HepG2 (cell line): Measurements from ENCODE around the gene SIGLEC8. TPM values are rescaled to one million over a fixed set of nuclear protein-coding genes. Genes with fewer than 3 reads are reported as not detected.

Experiments used
- ATAC-seq: fragments of 200-7000 bp; cut with Tn5 transposase; 3 replicates; pipeline ENCODE4 v1.9.1; 2020; ENCODE audit warnings: mild to moderate bottlenecking, moderate library complexity
- BruUV-seq: library from RNA; stranded (reverse); fragments of 400-500 nt; replicated peaks from 2 replicates; lab custom pipeline; 2021; lab: Mats Ljungman, UMichigan
- CTCF ChIA-PET: fragments of 300-600 bp; formaldehyde crosslinking; extraction: SDS; loops from one replicate; lab custom pipeline; 2021; ENCODE audit warnings: low total read pairs, inconsistent platforms, low intra/inter-chr PET ratio; lab: Yijun Ruan, JAX
- POLR2A ChIA-PET: fragments of 350-600 bp; sonication (Branson Sonifier 250); formaldehyde crosslinking; loops from one replicate; lab custom pipeline; 2020; ENCODE audit warnings: antibody characterized with exemption, inconsistent platforms; lab: Yijun Ruan, JAX
- DNase-seq: peaks from one replicate; pipeline ENCODE4 v3.0.0-alpha.2; 2015; ENCODE audit warnings: low spot score
- FAIRE-seq: peaks from 3 replicates; lab custom pipeline; 2011; peaks lifted over from hg19 to GRCh38; lab: Jason Lieb, UNC
- H2AFZ ChIP-seq: one replicate; pipeline ENCODE4 v1.6.1; 2011; ENCODE audit warnings: low read length, inconsistent platforms
- H3K27ac ChIP-seq: fragments of 300-600 bp; 3 replicates; pipeline ENCODE4 v1.8.0; 2011; ENCODE audit warnings: mixed run types, mild to moderate bottlenecking, mixed read lengths, low read length, inconsistent platforms; ENCODE audit not compliant: insufficient read depth; ENCODE audit errors: extremely low read length
- H3K27me3 ChIP-seq, 2 experiments: fragments of 200-600 bp in 1 of 2; 2 replicates in 1 of 2; 3 replicates in 1 of 2; pipeline versions ENCODE4 v1.6.0 to v1.8.0; 2011; ENCODE audit warnings: low read length in 2 of 2, mild to moderate bottlenecking in 2 of 2, moderate library complexity in 2 of 2, inconsistent platforms in 1 of 2; ENCODE audit not compliant: insufficient read depth in 2 of 2, control insufficient read depth in 1 of 2
- H3K36me3 ChIP-seq, 2 experiments: fragments of 200-600 bp in 1 of 2; replicated peaks in 1 of 2; 2 replicates in 1 of 2; 3 replicates in 1 of 2; pipeline versions ENCODE4 v1.5.1 to v1.8.0; 2011; ENCODE audit warnings: low read length in 2 of 2, inconsistent platforms in 1 of 2; ENCODE audit not compliant: insufficient read depth in 2 of 2, control insufficient read depth in 1 of 2
- H3K4me1 ChIP-seq: 2 replicates; pipeline ENCODE4 v1.5.1; 2012; ENCODE audit warnings: low read length, inconsistent platforms; ENCODE audit not compliant: insufficient read depth
- H3K4me2 ChIP-seq: 2 replicates; pipeline ENCODE4 v1.6.0; 2011; ENCODE audit warnings: low read depth, low read length, inconsistent platforms
- H3K4me3 ChIP-seq, 3 experiments: fragments of 200-600 bp in 1 of 3; sonication (generic), shearing (Covaris generic) in 1 of 3; replicated peaks in 1 of 3; 2 replicates each; pipeline ENCODE4 v1.5.1; 2011 to 2016; ENCODE audit warnings: low read length in 3 of 3, inconsistent platforms in 2 of 3, low read depth in 2 of 3, mild to moderate bottlenecking in 2 of 3, control low read depth in 1 of 3, mixed read lengths in 1 of 3; ENCODE audit not compliant: insufficient read depth in 1 of 3
- H3K79me2 ChIP-seq: one replicate; pipeline ENCODE4 v1.6.1; 2011; ENCODE audit warnings: low read length, inconsistent platforms; ENCODE audit not compliant: insufficient read depth
- H3K9ac ChIP-seq: 2 replicates; pipeline ENCODE4 v1.6.0; 2011; ENCODE audit warnings: mild to moderate bottlenecking, low read depth, low read length, inconsistent platforms; ENCODE audit not compliant: insufficient read depth
- H3K9me3 ChIP-seq: 2 replicates; pipeline ENCODE4 v1.5.1; 2012; ENCODE audit warnings: mild to moderate bottlenecking, low read length
- H4K20me1 ChIP-seq: 2 replicates; pipeline ENCODE4 v1.6.0; 2011; ENCODE audit warnings: inconsistent platforms, mild to moderate bottlenecking, low read length, moderate library complexity; ENCODE audit not compliant: insufficient read depth
- FOXA3 ChIP-seq: IDR thresholded peaks from 2 replicates; pipeline ENCODE4 v1.6.1; 2016; ENCODE audit warnings: missing genetic modification reagents, missing compliant biosample characterization
- HOXA9 ChIP-seq: sonication (generic); formaldehyde crosslinking; IDR thresholded peaks from 2 replicates; pipeline ENCODE4 v1.8.1; 2022; ENCODE audit warnings: missing genetic modification reagents, mild to moderate bottlenecking, moderate library complexity, borderline replicate concordance
- IKZF1 ChIP-seq: fragments of 450-650 bp; IDR thresholded peaks from 2 replicates; pipeline ENCODE4 v1.7.1; 2016
- KLF9 ChIP-seq: IDR thresholded peaks from 2 replicates; pipeline ENCODE4 v1.6.1; 2016; ENCODE audit warnings: low read depth
- RARG ChIP-seq: sonication (generic); formaldehyde crosslinking; IDR thresholded peaks from 2 replicates; pipeline ENCODE4 v1.4.0; 2020; ENCODE audit warnings: low read depth, mild to moderate bottlenecking, missing genetic modification reagents
- SCMH1 ChIP-seq: sonication (generic); formaldehyde crosslinking; IDR thresholded peaks from 2 replicates; pipeline ENCODE4 v1.9.0; 2021; ENCODE audit warnings: missing genetic modification reagents, mild to moderate bottlenecking, borderline replicate concordance
- SKI ChIP-seq: fragments of 450-650 bp; IDR thresholded peaks from one replicate; pipeline ENCODE4 v1.6.1; 2018; ENCODE audit warnings: mild to moderate bottlenecking; ENCODE audit not compliant: partially characterized antibody
- TBP ChIP-seq: sonication (generic); formaldehyde crosslinking; IDR thresholded peaks from 2 replicates; pipeline ENCODE4 v1.5.0; 2020; ENCODE audit warnings: missing genetic modification reagents
- THAP11 ChIP-seq: IDR thresholded peaks from 2 replicates; pipeline ENCODE4 v1.6.1; 2016; ENCODE audit warnings: missing biosample characterization, missing genetic modification reagents
- ZFP36L1 ChIP-seq: sonication (generic); formaldehyde crosslinking; IDR thresholded peaks from 2 replicates; pipeline ENCODE4 v1.8.0; 2022; ENCODE audit warnings: mild to moderate bottlenecking, missing genetic modification reagents, moderate library complexity
- ZHX1 ChIP-seq: sonication (generic); formaldehyde crosslinking; IDR thresholded peaks from 2 replicates; pipeline ENCODE4 v1.8.1; 2022; ENCODE audit warnings: low read depth, mild to moderate bottlenecking, missing genetic modification reagents
- ZNF292 ChIP-seq: sonication (generic); formaldehyde crosslinking; IDR thresholded peaks from 2 replicates; pipeline ENCODE4 v1.8.1; 2022; ENCODE audit warnings: mild to moderate bottlenecking, low read depth, missing genetic modification reagents, borderline replicate concordance
- ZNF563 ChIP-seq: sonication (generic); formaldehyde crosslinking; IDR thresholded peaks from 2 replicates; pipeline ENCODE4 v1.8.0; 2022; ENCODE audit warnings: mild to moderate bottlenecking, moderate library complexity, missing genetic modification reagents
- WGBS: methylation state at CpG from one replicate; pipeline ENCODE4 v1.1.6; 2017; ENCODE audit warnings: low lambda C conversion rate; 5-methylcytosine and 5-hydroxymethylcytosine counted together
- in situ Hi-C: cut with HindIII; loops from 2 replicates; pipeline ENCODE4 v1.10.0; 2017; ENCODE audit warnings: low pct_unique_long_range_greater_than_20kb; ENCODE audit not compliant: extremely low pct_ligation_motif_present
- intact Hi-C: fragments of 100-400 bp; cut with micrococcal nuclease; formaldehyde crosslinking; loops from one replicate; pipeline ENCODE4 v1.10.0; 2022; ENCODE audit not compliant: unreplicated experiment
- polyA plus RNA-seq, 8 experiments: library from polyadenylated mRNA; depleted of rRNA in 3 of 8; stranded (reverse) in 7 of 8; unstranded in 1 of 8; fragments of >200 nt; fragmentation: Illumina TruSeq in 4 of 8; extraction: Trizol in 4 of 8; gene quantifications; 2 replicates each; pipeline versions ENCODE4 v1.2.1 to v1.2.3, GENCODE V29; 2011 to 2016; ENCODE audit warnings: low read depth in 4 of 8, missing spikeins in 1 of 8, mixed read lengths in 1 of 8; ENCODE audit not compliant: insufficient read depth in 1 of 8
- total RNA-seq, 5 experiments: library from RNA; depleted of rRNA; stranded (reverse); fragments of >200 nt; fragmentation: Illumina TruSeq; extraction: Trizol; gene quantifications; 2 replicates each; pipeline ENCODE4 v1.2.3, GENCODE V29; 2016; ENCODE audit warnings: low read depth in 1 of 5
- TF ChIP-seq, protein P1 (sequence below): sonication (generic); formaldehyde crosslinking; IDR thresholded peaks from 2 replicates; pipeline ENCODE4 v1.4.0; 2020; ENCODE audit warnings: missing genetic modification reagents, mild to moderate bottlenecking, borderline replicate concordance

The SIGLEC8 gene
- total and polyA plus RNA-seq, 2 of the 13 experiments (the other 11 are each of a cell fraction or from before 2014, with no cell fraction given) = not detected

DNA sequence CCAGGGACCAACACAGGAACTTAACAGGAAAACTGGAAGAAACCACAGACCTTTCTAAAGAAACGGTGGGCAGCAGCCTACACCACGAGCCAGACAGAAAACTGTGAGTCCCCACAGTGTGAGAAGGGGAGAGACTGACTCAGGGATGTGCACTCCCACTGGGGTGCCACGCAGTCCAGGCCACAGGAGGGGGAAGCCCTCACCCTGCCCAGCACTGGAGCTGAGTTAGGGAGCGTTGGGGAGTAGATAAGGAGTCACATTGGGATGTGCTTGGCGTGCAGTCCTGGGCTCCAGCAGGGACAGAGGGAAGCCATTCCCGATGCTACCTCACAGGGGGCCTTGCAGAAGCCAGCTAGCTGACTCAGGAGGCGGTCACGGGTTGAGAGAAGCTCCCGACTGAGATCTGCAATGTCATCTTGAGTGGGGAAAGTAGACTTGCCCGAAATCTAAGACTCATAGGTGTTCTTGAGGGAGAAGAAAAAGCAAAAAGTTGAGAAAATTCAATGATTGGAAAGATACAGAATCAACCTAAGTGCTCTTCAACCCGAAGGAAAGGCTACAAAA lies 17.3 kb downstream of the SIGLEC8 start:
- Histone ChIP-seq H3K79me2 (no peaks in the 10 kb centered on the region), H3K9ac (no peak overlapping the region), H3K27ac (no peak overlapping the region), H3K4me1 (no peaks in the 10 kb centered on the region), H3K4me3 (no peak overlapping the region), H3K4me2 (no peak overlapping the region), H2AFZ (no peak overlapping the region), H3K27me3 (peaks cover 1 to 19% of the 10 kb centered on the region in 2 experiments; a peak in 3 of 5 replicates), H3K9me3 (no peaks in the 10 kb centered on the region), H4K20me1 (no peaks in the 10 kb centered on the region), H3K36me3 (no peaks in the 10 kb centered on the region)
- ATAC-seq (no peak), DNase-seq (no peak), FAIRE-seq (no peak)
- intact Hi-C loops (no loop called here), in situ Hi-C loops (no loop called here)
- CTCF ChIA-PET = no interaction called here
- no TSS peak for BruUV-seq
- POLR2A ChIA-PET = no interaction called here
- 1% methylated on average over 11 of the region's 11 CpGs for WGBS
- TF ChIP-seq, protein P1, sequence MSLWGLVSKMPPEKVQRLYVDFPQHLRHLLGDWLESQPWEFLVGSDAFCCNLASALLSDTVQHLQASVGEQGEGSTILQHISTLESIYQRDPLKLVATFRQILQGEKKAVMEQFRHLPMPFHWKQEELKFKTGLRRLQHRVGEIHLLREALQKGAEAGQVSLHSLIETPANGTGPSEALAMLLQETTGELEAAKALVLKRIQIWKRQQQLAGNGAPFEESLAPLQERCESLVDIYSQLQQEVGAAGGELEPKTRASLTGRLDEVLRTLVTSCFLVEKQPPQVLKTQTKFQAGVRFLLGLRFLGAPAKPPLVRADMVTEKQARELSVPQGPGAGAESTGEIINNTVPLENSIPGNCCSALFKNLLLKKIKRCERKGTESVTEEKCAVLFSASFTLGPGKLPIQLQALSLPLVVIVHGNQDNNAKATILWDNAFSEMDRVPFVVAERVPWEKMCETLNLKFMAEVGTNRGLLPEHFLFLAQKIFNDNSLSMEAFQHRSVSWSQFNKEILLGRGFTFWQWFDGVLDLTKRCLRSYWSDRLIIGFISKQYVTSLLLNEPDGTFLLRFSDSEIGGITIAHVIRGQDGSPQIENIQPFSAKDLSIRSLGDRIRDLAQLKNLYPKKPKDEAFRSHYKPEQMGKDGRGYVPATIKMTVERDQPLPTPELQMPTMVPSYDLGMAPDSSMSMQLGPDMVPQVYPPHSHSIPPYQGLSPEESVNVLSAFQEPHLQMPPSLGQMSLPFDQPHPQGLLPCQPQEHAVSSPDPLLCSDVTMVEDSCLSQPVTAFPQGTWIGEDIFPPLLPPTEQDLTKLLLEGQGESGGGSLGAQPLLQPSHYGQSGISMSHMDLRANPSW (CRISPR knock-in tag) = no peak
- no peak for TF ChIP-seq SKI

- DNase-seq (no peak), FAIRE-seq (no peak), ATAC-seq (no peak)
- H3K36me3 ChIP-seq = no peaks in the 10 kb centered on the region
- peaks cover 1 to 19% of the 10 kb centered on the region in 2 experiments; a peak in 3 of 5 replicates for H3K27me3 ChIP-seq
- intact Hi-C loops (no loop called here), in situ Hi-C loops (no loop called here)
- H3K4me3 ChIP-seq = no peak overlapping the region
- ChIA-PET CTCF (interaction anchor here (2.5 kb wide), 1 partner anchor 101 kb away, joined by 14 read pairs; no protein-coding TSS in a partner anchor), POLR2A (no interaction called here)
- 0% methylated on average over 2 of the region's 2 CpGs for WGBS
- no peaks in the 10 kb centered on the region for H3K79me2 ChIP-seq
- H3K27ac ChIP-seq = no peak overlapping the region
- H2AFZ ChIP-seq = no peak overlapping the region
- no peak overlapping the region for H3K9ac ChIP-seq
- BruUV-seq = no TSS peak
- no peaks in the 10 kb centered on the region for H3K4me1 ChIP-seq
- no peak overlapping the region for H3K4me2 ChIP-seq
- H4K20me1 ChIP-seq = no peaks in the 10 kb centered on the region
- no peaks in the 10 kb centered on the region for H3K9me3 ChIP-seq
- TF ChIP-seq TBP (CRISPR knock-in tag) (no peak), SCMH1 (CRISPR knock-in tag) (no peak), ZNF563 (CRISPR knock-in tag) (no peak), THAP11 (no peak), ZNF292 (no peak), ZHX1 (no peak), KLF9 (CRISPR knock-in tag) (no peak), FOXA3 (CRISPR knock-in tag) (no peak), ZFP36L1 (no peak), RARG (CRISPR knock-in tag) (no peak), IKZF1 (no peak), HOXA9 (CRISPR knock-in tag) (no peak)
Measured at GRCh38 chr19:51440052-51440451, 18.2 kb downstream of the SIGLEC8 start.
